ENCODE data around the gene TMEM167B. TPM values are rescaled to one million over a fixed set of nuclear protein-coding genes. Genes with fewer than 3 reads are reported as not detected.
A peak's percentile ranks its signal among the peaks of the same experiment; 100 is the strongest.

The TMEM167B gene
- total RNA-seq, 2 experiments from 2014 or later = 21.8 to 23.4 TPM

- POLR2A ChIA-PET = no interaction called here
- no peak overlapping the region for H3K27ac Mint-ChIP-seq
Observed at GRCh38 chr1:109080441-109081082, 10.0 kb upstream of the TMEM167B start.

GRCh38 chr1:109083501-109083900, 7.1 kb upstream of the TMEM167B start:
- TF ChIP-seq CTCF (IDR thresholded peaks at IDR 0.05) = no peak
- no peak for DNase-seq
- Mint-ChIP-seq H3K4me3 (no peak overlapping the region), H3K9me3 (no peaks in the 10 kb centered on the region), H3K27ac (no peak overlapping the region), H3K36me3 (ENCODE audit: low read depth) (no peaks in the 10 kb centered on the region), H3K27me3 (no peaks in the 10 kb centered on the region), H3K4me1 (ENCODE audit: low read depth) (no peaks in the 10 kb centered on the region)
- intact Hi-C loops (cut with micrococcal nuclease) = no loop called here
- ChIA-PET CTCF (interaction anchor here (0.7 to 1.8 kb wide), 4 partner anchors 8 to 118 kb away, joined by 3 to 5 read pairs (median 4); a partner anchor contains a TSS), POLR2A (interaction anchor here (0.6 kb wide), 1 partner anchor 315 kb away, joined by 3 read pairs; no protein-coding TSS in a partner anchor)
- no peak for ATAC-seq

More at GRCh38 chr1:109080441-109081082, 10.0 kb upstream of the TMEM167B start:
- Mint-ChIP-seq H3K27me3 (no peaks in the 10 kb centered on the region), H3K4me3 (no peak overlapping the region), H3K9me3 (no peaks in the 10 kb centered on the region), H3K36me3 (ENCODE audit: low read depth) (no peaks in the 10 kb centered on the region), H3K4me1 (ENCODE audit: low read depth) (peaks cover 3% of the 10 kb centered on the region)
- CTCF ChIA-PET = no interaction called here
- no peak for TF ChIP-seq CTCF (IDR thresholded peaks at IDR 0.05)
- intact Hi-C loops (cut with micrococcal nuclease) = no loop called here
- DNase-seq (no peak), ATAC-seq (no peak)

- intact Hi-C loops (cut with micrococcal nuclease) = no loop called here
- ChIA-PET CTCF (interaction anchor here (1.7 to 1.8 kb wide), 2 partner anchors 16 to 117 kb away, joined by 4 to 5 read pairs; no protein-coding TSS in a partner anchor), POLR2A (interaction anchor here (1.7 kb wide), 1 partner anchor 16 kb away, joined by 5 read pairs; no protein-coding TSS in a partner anchor)
- Mint-ChIP-seq H3K4me3 (no peak overlapping the region), H3K4me1 (ENCODE audit: low read depth) (no peaks in the 10 kb centered on the region), H3K27me3 (no peaks in the 10 kb centered on the region), H3K36me3 (ENCODE audit: low read depth) (peaks cover under 1% of the 10 kb centered on the region), H3K9me3 (peaks cover under 1% of the 10 kb centered on the region), H3K27ac (no peak overlapping the region)
- TF ChIP-seq CTCF (IDR thresholded peaks at IDR 0.05) = no peak
- ATAC-seq (no peak), DNase-seq (no peak)
Observed at GRCh38 chr1:109083923-109084322, 6.6 kb upstream of the TMEM167B start.

- Mint-ChIP-seq H3K9me3 (peaks cover 3% of the 10 kb centered on the region), H3K36me3 (ENCODE audit: low read depth) (peaks cover 6% of the 10 kb centered on the region), H3K4me1 (ENCODE audit: low read depth) (peaks cover 4% of the 10 kb centered on the region), H3K27ac (no peak overlapping the region), H3K4me3 (no peak overlapping the region), H3K27me3 (no peaks in the 10 kb centered on the region)
- ChIA-PET POLR2A (interaction anchor here (0.7 to 1.7 kb wide), 2 partner anchors 15 to 464 kb away, joined by 3 to 5 read pairs; no protein-coding TSS in a partner anchor), CTCF (interaction anchor here (1.3 to 1.8 kb wide), 3 partner anchors 15 to 116 kb away, joined by 4 to 5 read pairs (median 4); a partner anchor contains a TSS)
- no peak for DNase-seq
- peak; percentile 30 for ATAC-seq
- no peak for TF ChIP-seq CTCF (IDR thresholded peaks at IDR 0.05)
- intact Hi-C loops (cut with micrococcal nuclease) = no loop called here
Observed at GRCh38 chr1:109084563-109085517, 5.7 kb upstream of the TMEM167B start.

Data from activated CD8-positive, alpha-beta T cell treated with anti-CD3 and anti-CD28 coated beads for 36 hours (primary cell).